Lower leg skin (tissue), 3 donors: ENCODE results near the gene CALN1.

Source experiments
- POLR2A ChIP-seq, 2 donors: fragments of 450-650 bp; IDR thresholded peaks; one replicate each; pipeline ENCODE4 v1.6.1; 2016 to 2017; ENCODE audit warnings: antibody characterized with exemption in 2 of 2, mild to moderate bottlenecking in 1 of 2, moderate library complexity in 1 of 2
- TF ChIP-seq, protein P1 (sequence below), 3 donors: fragments of 450-650 bp; IDR thresholded peaks; one replicate each; pipeline ENCODE4 v1.5.1; 2016; ENCODE audit warnings: antibody characterized with exemption in 3 of 3, mild to moderate bottlenecking in 3 of 3, moderate library complexity in 2 of 3

DNA sequence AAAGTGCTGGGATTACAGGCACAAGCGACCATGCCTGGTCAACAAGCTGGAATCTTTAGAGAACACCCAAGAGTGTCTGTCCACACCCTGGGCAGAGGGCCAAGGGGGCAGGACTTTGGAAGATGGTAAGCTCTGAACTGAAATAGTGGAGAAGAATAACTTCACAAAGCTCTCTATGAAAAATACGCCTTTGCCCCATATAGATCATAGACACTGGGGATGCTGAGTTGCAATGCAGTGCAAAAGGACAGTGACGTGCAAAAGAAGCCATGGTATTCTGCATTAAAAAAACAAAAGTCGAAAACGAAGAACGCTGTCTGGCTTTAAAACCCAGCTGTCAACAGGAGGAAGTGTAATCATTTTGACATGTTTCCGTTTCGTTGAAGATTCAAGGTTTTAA is 353.6 kb downstream of the CALN1 start:
- TF ChIP-seq, protein P1, sequence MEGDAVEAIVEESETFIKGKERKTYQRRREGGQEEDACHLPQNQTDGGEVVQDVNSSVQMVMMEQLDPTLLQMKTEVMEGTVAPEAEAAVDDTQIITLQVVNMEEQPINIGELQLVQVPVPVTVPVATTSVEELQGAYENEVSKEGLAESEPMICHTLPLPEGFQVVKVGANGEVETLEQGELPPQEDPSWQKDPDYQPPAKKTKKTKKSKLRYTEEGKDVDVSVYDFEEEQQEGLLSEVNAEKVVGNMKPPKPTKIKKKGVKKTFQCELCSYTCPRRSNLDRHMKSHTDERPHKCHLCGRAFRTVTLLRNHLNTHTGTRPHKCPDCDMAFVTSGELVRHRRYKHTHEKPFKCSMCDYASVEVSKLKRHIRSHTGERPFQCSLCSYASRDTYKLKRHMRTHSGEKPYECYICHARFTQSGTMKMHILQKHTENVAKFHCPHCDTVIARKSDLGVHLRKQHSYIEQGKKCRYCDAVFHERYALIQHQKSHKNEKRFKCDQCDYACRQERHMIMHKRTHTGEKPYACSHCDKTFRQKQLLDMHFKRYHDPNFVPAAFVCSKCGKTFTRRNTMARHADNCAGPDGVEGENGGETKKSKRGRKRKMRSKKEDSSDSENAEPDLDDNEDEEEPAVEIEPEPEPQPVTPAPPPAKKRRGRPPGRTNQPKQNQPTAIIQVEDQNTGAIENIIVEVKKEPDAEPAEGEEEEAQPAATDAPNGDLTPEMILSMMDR (IDR thresholded peaks at IDR 0.05), result no peak
- TF ChIP-seq POLR2A (IDR thresholded peaks at IDR 0.05), result no peak
